ENCODE data around the gene MRPL2.
A peak's percentile ranks its signal among the peaks of the same experiment; 100 is the strongest.

The MRPL2 gene

DNA sequence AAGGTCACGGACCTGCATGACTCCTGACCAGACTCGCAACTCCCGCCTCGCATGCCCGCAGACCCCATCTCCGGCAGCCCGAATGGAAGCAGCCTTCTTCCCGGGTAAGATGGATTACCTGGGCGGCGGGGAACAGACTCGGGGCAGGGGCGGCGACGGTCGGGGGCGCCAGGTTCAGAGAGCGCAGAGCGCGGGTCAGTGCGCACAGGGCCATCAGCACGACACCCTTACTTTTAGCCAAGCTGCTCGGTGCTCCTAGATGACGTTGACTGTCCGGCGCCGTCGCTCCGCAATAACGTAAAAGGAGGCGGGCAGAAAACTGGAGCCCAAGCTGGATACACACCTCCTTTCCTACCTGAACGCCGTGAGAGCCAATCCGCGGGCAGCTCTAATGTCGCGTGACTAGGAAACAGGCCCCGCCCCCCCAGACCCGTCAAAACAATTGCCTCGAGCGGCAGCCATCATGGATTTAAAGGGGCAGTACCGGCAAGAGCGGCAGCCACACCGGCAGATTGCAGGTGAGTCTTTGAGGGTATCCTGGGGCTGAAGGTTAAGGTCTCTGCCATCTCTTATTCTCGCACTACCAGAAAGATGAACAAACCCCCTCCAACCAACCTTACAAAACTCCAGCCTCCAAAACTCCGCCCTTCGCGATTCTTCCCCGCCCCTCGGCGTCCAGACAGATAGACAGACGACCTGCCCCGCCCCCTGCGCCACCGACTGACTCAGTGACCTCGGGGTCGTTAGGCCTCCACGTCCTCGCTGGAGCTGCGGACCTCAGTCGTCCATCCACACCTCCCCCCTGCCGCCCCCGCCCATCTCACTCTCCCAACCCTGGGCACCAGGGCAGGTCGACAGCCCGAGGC is at the start of gene MRPL2, which contains the start of gene KLC4:
Gene MRPL2 (minus strand): TSS at position 267 of the 866 bp plus-strand sequence. CDS start 53 bp downstream, at position 214.
Gene KLC4 (plus strand): TSS at position 464 of the 866 bp plus-strand sequence. CDS start 1,705 bp downstream, outside the sequence.
- DNase-seq = peak; percentile 99

DNA sequence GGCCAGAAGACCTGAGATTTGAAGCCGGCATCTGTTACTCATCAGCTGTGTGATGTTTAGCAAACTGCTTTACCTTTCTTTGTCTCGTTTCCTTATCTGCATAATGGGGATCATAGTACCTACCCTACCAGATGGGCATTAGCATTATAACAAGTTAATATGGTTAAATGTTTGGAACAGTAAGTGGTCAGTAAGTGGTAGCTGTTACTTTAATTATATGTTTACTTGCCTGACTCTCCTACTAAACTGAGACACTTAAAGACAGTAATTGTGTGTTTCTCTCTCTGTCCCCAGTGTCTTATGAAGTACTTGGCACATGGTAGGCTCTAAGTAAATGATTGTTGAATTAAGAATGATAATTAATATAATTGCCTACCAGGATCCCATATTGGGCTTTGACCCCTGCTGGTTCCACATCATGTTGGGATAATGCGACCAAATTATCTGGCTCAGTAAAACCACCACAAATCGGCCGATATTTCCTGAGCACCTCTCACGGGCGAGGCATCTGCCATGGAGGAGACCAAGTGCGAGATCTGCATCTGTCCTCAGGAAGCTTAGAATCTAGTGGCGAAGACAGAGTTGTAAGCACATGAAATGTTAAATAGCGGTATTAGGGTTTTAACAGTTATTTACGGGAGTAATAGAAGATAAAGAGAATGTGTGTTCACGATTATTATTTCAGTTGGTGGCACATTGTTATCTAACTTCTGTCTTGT is 48.3 kb upstream of the MRPL2 start:
- DNase-seq = no peak

DNA sequence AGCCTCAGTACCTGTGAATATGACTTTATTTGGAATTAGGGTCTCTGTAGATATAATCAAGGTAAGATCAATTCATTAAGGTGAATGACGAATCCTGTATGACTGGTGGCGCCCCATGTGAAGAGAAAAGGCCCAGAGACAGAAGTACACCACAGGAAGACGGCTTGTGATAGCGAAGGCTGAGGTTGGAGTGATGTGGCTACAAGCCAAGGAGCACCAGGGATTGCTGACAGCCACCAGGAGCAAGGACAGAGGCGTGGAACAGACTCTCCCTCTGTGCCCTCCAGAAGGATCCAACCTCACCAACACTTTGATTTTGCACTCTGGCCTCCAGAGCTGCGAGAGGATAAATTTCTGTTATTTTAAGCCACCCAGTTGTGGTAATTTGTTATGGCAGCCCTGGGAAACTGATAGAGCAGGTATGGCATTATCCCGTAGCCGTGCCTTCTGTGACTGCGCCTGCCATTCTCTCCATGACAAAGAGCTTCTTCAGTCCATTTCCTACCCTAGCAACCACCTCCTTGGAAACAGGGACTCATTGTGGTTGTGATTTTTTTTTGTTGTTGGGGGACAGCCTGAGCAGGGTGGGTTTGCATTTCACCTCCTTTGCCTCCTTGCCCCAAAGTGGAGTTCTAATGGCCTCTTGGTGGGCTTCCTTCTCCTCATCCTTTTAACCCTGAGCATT is 46.4 kb upstream of the MRPL2 start:
- no peak for DNase-seq

DNA sequence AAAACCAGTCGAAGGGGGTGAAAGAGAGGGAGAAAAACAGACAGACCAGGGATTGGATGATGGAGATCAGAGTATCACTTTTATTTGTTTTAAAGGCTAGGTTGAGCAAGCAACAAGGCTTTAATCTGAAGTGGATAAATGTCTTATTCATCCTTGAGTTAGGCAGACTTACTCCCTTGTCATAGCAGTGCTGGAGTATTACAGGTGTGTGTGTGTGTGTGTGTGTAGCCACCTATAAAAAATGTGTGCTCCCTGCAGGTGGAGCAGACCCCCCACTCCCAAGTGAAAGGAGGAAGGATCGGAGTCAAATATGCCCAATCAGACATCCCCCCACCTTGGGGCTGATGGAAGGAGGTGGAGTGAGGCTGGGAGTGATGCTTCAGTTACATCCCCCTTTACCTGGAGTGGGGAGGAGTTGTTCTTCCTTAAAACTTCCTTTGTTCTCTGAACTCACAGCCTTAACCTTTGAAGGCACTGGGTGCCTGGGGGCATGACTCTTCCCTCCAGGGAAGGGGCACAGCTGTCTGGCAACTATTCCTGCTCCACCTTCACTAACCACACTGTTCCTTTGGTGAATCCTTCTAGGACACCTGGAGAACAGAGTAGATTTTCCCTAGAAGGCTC is 44.1 kb upstream of the MRPL2 start:
- peak; percentile 38 for DNase-seq

DNA sequence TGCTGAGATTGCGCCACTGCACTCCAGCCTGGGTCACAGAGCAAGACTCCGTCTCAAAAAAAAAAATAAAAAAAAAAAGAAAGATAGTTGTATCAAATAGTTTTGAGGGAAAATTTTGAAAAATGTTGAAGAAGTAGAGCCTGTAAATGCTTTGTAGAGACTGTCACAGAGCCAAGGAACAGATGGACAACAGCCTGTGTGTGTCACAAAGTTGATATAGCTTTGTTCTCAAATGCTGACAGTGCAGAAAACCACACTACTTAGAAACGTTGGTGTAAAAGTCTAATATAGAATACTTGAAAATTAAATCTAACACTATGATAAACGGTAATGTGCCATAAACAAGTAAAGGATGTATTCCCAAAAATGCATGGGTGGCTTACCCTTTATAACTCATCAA is 42.3 kb upstream of the MRPL2 start:
- DNase-seq = peak; percentile 7

DNA sequence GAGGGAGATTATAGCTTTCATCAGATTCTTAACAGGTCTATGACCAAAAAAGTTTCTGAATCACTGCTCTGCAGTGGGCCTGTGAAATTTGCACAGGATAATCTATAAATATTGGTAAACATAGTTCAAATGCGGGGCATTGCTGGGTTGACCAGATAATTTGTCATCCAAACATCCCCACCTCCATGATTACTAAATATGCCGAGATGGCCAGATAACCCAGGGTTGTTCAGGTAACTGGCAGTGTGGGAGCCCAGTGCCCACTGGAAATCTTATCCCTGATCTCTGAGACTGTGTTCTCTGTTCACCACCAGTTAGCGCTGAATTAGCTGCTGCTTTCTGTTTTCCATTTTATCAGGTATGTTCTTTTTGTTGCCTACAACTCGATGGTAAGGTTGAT is 38.3 kb upstream of the MRPL2 start:
- no peak for DNase-seq

DNA sequence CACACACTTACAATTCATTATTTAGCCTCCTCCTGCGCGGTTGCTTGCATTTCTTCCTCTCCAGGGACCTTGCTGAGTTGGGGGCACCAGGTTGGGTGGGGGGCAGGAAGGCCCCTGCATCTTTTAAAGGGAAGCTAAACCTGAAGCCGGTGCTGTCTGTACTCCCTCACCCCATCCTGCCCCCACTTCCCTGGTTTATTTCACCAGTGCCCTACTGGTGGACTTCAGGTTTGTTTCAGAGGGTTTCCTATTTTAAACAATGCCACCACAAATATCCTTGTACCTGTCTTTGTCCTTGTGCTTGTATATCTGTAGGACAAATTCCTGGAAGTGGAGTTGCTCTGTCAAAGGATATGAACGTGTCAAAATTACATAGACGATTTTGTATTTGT is 37.9 kb upstream of the MRPL2 start:
- no peak for DNase-seq

DNA sequence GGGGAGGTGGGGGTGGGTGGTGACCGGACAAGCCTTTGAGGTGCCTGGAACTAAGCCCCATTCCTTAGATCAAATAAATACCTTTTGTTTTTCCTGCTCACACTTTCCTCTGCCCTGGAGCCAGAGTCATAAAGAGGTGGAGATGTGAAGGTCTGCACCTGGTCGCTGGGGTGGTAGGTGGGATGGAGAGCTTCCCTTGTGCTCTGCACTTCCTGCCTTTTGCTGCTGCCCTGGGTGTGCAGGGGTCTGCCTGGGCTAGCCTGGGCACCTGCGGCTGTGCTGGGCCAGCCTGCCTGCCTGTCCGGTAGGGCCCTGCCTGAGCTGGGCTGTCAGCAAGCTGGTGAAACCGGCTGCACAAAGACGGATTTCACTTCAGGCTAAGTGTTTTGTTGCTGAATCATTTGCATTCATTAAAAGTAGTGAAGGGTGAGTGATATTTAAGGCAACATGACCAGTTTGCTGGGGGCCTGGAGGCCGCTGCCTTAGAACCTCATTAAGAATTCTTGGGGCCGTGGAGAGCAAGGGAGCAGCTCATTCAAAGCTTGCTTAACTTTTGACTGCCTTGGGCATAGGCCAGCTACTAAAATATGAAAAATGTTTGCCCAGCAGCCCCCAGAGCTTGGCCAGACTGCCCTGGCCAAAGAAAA is 37.3 kb upstream of the MRPL2 start:
- DNase-seq = no peak

DNA sequence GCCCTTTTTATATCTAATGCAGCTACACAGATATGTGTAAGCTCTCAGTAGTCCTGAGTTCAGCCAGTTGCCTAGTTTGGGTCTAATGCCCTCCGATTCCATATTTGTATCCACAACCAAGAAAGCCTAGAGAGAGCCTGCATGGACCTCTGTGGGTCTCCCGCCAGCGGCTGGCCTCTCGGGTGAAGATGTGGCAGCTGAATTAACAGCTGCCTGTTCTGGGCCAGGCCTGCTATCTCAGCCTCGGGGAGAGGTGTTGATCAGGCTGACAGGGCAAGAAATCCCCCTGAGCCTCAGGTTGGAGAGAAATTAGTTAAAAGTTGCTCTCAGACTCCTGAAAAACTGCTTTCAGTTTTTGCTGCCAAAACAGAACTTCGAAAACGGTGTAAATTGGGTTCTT is 36.7 kb upstream of the MRPL2 start:
- no peak for DNase-seq

DNA sequence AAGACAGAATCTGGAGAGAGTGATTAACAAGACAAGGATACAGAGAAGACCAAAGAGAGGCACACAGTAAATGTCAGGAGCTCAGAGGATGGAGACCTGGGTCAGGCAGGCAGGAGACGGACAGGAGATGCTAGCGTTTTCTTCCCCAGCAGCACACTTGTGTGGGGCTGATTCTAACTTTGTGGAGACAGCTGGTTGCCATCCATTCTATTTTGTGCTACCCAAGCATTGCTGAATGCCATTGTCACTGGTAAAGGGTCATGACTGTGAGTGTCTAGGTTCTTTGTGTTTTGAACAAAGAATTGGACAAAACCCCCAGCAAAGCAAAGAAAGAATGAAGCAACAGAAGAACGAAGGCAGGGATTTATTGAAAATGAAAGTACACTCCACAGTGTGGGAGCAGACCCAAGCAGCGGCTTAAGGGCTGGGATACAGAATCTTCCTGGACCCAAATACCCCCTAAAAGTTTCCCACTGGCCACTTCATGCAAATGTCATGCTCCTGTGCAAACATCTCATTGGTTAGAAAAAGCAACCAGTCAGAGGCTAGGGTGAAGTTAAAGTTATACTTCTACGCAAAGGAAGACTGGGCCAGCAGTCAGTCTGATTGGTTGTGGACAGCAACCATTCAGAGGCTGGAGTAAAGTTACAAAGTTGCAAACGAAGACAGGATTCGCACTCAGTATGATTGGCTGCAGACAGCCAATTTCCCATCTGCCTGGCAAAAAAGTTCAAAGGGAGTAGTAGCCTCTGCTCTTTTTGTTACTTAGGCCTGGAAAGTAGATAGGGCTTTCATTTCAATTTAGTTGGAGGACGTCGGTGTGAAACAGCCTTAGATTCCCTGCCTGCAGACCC is 34.4 kb upstream of the MRPL2 start:
- DNase-seq = no peak

DNA sequence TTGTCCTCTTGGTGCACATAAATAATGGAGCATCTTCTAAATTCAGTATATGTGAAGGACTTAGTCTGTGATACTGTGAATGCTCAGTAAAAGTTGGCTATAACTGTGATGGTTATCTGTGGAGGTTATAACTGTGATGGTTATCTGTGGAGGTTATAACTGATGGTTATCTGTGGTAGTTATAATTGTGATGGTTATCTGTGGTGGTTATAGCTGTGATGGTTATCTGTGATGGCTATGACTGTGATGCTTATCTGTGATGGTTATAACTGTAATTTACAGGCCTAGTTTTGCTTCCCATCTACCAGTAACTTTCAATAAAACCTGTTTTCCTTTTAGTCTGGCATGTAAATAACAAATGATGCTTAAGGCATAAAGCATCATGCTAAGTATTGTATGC is 33.4 kb upstream of the MRPL2 start:
- no peak for DNase-seq

DNA sequence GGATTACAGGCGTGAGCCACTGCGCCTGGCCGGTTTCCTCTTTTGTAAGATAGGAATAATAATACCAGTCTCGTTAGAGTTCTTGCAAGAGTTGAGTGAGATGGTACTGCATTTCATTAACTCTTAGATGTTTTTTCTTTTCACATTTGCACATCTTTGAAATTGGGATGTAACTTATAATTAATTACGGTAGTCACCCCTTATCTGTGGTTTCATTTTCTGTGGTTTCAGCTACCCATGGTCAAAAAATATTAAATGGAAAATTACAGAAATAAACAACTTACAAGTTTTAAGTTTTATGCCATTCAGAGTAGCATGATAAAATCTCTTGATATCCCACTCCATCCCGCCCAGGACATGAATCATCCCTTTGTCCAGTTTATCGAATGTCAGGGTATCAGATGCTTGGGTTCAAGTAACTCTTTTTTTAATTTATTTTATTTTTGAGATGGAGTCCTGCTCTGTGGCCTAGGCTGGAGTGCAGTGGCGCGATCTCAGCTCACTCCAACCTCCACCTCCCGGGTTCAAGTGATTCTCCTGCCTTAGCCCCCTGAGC is 32.3 kb upstream of the MRPL2 start:
- DNase-seq = no peak

DNA sequence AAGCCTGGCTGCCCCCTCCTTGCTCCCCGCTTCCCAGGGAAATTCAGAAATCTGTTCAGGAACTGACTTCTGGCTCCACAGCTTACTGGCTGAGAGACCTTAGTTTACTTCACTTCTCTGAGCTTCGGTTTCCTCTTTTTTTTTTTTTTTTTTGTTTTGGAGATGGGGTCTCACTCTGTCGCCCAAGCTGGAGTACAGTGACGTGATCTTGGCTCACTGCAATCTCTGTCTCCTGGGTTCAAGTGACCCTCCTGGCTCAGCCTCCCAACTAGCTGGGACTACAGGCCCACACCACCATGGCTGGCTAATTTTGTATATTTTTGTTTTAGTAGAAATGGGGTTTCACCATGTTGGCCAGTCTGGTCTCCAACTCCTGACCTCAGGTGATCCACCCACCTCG is 31.8 kb upstream of the MRPL2 start:
- no peak for DNase-seq

DNA sequence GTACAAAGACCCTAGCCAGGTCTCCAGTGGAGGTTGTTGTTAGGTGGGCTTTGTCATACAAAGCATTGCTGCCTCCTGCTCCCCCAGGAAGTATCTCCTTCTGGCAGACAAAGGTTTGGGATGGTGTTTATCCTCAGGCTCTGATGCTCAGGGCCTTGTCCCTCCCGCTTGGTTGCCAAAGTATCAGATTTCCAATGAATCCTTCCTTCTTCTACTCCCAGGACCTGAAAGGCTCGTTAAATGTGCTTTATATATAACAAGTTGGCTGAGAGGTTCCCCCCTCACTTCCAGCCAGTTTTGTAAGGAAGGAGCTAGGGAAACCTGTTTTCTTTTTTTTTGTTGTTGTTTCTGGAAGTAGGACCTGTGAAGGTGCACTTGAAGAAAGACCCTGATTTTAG is 31.3 kb upstream of the MRPL2 start:
- peak; percentile 35 for DNase-seq

DNA sequence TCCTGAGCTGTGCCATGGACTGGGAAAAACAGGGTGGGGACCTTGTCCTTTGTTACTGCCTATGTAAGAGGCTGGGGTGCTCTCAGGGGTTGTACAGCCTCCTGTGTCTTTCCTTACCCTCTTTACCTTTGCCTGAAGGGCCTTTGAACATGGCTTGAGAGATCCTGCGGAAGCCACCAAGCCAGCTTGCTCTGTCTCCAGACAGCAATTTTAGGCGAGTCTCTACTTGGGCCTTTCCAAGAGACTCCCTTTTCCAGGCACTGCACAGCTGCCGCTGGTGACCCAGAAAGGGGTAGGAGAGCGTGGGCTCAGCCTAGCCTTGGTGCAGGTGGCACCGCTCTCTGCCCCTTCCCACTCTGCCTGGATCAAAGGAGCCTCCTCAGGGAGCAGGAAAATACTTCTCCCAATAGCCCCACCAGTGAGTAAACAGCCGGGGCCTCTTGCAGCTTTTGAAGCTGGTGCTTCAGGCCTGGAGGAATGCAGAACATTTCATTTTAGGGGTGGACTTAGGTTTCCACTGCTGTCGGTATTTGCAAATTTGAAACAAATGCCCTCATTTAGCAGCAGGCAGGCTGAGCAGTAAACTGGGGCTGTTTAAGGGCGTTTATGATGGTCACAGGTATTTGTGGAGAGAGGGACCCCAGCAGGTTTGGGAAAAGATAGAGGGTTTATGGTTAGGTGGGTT is 30.8 kb upstream of the MRPL2 start:
- peak; percentile 26 for DNase-seq

DNA sequence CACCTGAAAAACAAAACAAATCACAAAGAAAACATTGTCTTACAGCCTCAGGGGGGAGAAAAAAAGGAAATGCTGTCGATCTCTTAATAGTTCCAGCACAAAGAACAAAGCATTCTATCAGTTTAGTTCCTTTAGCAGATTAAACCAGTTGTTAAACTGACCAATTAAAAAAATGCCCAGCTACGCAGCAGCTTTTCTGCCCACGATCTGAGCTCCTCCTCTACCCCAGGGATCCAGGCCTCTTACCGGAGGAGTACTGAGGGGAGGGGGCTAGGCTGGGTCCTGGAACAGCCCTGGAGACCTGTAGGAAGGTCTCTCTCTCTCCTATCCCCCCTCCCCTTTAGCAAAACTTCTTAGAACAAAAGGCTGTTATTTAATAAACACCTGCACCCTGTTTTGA is 30.2 kb upstream of the MRPL2 start:
- no peak for DNase-seq

DNA sequence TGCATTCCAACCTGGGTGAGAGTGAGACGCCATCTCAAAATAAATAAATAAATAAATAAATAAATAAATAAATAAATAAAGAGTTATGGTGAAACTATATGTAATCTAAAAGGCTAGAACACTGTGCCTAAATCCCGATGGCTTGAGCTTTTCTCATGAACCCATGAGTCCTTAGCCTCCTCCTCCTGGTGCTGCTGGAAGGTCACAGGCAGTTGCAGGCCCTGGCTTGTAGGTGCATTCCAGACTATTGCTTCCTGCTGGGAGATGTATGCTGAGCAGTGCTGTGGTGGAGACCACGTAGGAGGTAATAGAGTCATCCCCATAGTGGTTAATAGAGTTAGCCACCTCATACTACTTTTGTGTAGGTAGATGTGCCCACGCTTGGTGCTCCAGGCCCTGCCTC is 29.4 kb upstream of the MRPL2 start:
- no peak for DNase-seq

DNA sequence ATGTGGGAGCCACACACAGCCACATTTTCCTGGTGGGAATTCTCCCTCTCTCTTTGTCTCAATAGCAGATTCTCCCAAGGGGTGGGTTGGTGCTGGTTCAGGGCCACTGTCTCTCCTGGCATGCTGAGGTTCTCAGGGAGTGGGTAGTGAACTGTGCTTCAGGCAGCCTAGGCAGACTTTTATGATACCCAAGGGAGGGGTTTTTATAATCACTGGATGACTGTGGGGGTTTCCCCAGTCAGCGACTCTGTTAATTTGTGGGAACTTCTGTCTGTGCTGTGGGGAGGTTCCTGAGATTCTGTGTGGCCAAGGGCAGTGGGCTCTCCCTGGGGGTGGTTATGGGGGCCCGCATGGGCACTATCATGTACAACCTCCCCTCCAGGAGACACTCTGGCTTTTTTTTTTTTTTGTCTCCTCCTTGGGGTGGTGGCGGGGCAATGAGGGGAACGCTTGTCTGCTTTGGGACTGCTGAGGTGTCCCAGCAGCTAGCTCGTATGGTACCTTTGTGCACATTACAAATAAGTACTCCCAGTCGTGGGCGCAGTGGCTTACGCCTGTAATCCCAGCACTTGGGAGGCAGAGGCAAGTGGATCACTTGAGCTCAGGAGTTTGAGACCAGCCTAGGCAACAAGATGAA is 26.9 kb upstream of the MRPL2 start:
- DNase-seq = no peak

DNA sequence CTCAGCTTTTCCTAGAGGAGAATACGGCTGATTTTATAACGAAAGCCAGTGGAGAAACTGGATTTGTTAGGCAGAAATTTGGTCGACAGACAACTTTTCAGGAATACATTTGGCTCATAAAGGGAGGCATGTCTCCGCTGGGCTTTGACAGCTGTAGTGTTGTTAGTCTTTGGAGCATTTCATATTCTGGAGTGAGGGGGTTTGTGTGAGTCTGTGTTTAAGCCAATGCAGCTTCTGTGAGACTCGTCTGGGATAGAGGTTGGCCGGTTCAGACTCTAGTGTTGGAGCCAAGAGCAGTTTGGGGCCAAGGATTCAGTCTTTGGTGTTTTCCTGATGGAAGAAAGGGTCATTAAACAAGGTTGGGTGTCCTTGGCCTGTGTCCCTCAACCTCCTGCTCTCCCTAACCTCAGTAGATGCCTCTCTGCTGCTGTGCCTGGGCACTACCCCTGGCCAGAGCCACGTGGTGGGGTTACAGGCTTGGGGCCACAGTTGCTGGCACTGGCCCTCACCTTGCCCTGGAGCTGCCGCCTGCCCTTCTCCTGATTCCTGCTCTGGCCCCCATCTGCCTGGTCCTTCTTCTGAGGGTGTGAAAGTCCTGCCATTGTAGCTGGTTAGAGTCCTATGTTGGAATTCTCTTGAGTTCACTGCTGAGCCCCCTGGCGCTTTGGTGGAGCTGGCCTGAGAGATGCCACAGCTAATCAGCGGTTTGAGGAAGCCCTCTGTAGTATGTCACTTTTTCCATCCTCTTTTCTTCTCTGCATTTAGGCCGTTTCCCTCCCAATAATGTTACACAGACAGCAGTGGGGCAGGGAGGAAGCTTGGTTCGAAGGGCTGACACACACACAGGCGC is 23.8 kb upstream of the MRPL2 start:
- no peak for DNase-seq

Data from NCI-H2171 treated with DMSO at 0.1 percent for 48 hours (cell line).